GM10847 (cell line): ENCODE results near the gene MS4A2.

Source experiments
- POLR2A ChIP-seq: IDR thresholded peaks from 2 replicates; pipeline ENCODE4 v1.6.1; 2011; ENCODE audit not compliant: insufficient read length; ENCODE audit errors: extremely low read depth

MS4A2 gene

DNA sequence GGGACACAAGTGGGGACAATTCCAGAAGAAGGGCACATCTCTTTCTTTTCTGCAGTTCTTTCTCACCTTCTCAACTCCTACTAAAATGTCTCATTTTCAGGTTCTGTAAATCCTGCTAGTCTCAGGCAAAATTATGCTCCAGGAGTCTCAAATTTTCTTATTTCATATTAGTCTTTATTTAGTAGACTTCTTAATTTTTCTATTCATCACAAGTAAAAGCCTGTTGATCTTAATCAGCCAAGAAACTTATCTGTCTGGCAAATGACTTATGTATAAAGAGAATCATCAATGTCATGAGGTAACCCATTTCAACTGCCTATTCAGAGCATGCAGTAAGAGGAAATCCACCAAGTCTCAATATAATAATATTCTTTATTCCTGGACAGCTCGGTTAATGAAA, at the start of gene MS4A2:
Gene MS4A2 (plus strand): TSS at position 301 of the 400 bp plus-strand sequence. CDS start 102 bp downstream, outside the sequence.
- TF ChIP-seq POLR2A, result no peak

DNA sequence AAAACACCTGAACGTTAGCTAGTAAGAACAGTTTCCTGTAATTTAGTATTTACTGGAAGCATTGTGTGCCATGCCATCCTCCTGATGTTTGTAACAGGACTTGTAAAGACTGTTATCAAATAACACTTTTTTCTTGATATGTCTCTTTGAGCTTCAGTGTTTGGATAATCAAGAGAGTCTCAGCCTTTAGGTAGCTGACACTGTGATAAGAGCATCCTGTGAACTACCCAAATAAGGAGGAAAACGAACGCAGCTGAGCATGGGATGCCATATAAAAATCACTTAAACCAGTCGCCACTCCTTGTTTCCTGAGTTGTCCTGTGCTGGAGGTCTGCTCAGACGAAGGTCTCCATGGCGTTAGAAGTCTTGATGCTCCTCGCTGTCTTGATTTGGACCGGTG, 48.4 kb upstream of the MS4A2 start, which contains the start of gene OOSP2:
Gene OOSP2 (plus strand): TSS at position 301 of the 400 bp plus-strand sequence. CDS start 51 bp downstream, at position 352.
- no peak for TF ChIP-seq POLR2A

DNA sequence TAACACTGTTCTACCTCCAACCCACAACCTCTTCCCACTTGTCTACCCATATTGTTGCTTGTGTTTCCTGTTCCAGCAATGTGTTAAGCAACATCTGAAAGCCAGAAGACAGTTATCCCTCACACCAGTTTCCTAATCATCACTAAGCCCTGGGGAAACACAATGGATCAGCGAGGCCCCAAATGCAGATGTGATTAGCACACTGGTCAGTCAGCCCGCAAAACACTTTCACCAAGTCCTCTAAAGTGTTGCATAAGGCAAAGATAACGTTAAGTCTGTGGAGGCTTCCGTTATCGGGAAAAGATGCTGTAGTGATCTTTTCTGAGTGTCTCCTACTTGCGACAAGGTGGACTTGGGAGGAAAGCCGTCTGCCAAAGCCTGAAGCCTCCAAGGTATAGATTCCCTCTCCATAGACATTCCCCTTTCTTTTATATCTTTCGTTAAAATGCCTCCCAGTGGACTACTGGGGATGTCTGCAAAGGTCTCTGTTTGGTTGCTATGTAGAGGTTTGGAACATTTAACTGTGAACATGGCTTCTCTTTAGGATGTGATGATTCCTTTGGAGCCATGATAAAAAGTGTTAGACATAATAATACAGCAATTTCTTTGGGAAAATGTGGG, 32.0 kb upstream of the MS4A2 start, which contains the start of gene MS4A3:
Gene MS4A3 (plus strand): TSS at position 317 of the 621 bp plus-strand sequence. CDS start 4,496 bp downstream, outside the sequence.
- TF ChIP-seq POLR2A, result no peak

DNA sequence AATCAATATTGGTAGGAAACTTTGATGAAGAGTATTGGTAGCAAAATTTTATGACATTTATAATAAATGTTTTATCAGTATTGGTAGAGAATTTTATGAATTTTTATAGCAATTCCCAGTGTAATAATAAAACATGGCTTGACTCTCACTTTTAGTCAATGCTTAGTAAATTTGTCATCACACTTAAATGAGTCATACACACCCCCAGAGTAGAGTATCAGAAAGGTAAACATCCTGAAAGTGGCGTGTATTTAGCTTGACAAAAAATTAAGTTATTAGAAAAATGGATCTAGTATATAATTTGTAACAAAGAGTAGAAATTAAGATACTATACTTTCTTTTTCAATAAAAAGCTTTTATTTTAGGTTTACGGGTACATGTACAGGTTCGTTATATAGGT, 29.4 kb upstream of the MS4A2 start:
- no peak for TF ChIP-seq POLR2A

DNA sequence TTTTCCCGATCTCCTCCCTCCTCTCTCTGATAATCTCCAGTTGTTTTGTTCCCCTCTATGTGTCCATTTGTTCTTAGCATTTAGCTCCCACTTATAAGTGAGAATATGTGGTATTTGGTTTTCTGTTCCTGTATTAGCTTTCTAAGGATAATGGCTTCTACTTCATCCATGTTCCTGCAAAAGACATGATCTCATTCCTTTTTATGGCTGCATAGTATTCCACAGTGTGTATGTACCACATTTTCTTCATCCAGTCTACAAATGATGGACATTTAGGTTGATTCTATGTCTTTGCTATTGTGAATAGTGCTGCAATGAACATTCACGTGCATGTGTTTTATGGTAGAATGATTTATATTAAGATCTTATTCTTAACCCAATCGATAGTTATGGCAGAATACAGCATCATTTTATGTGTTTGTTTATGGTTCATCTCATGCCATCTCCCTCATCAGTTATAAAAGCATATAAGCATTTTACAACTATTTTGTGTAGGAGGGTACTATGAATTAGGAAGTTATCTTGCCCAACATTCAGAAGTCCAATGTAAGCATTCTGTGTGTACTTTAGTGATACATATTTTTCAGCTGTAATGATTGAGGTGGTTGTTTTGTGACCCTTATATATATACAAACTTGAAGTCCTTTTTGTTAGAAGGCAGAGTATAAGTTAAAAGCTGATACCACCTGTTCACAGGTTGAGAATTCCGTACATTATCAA, 28.8 kb upstream of the MS4A2 start:
- no peak for TF ChIP-seq POLR2A

DNA sequence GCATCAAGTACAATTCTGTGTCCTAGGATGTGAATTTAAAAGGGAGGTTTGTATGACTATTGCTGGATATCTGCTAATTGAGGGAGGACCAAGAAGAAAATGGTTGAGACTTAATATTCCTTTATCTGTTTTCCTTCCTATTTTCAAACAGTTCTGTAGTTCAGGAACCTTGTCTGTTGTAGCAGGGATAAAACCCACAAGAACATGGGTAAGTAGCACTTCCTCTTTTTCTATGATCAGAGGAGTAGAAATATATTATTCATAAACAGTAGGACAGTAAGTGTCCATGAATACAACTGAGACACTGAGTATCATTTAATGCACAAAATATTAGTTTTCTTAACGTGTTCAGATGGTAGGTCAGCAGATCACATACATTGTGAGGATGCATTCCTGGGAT, 24.4 kb upstream of the MS4A2 start:
- TF ChIP-seq POLR2A, result no peak

DNA sequence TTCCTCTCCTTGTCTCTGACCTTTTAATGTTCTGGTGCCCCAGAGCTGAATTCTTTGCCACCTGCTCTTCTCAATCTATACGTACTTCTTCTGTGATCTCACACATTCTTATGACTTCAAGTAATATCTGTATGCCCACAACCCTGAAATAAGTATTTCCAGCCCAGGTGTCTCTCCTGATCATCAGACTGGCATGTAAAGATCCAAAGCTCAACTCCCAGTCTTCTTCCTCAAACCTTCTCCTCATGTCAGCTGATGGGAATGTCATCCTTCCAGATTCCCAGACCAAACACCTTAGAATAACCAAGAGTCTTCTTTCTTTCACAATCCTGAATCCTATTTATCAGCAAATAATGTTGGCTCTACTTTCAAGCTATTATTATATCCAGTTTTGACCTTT, 22.7 kb upstream of the MS4A2 start:
- no peak for TF ChIP-seq POLR2A

DNA sequence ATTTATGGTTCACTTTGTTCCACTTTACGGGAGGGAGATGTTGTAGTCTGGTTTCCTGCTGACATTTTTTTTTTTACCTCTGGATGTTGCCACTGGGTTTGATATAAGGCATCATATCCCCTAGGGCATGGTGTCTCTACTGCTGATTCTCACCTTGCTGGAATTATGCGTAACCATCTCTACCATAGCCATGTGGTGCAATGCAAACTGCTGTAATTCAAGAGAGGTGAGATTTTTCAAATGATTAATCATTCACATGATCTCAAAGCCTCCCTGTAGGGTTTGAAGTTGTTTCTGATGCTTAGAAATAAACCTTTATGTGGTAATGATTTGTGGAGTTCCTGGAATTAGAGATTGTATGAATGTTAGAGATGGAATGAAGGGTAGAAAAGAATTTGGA, 19.0 kb upstream of the MS4A2 start:
- TF ChIP-seq POLR2A, result no peak

DNA sequence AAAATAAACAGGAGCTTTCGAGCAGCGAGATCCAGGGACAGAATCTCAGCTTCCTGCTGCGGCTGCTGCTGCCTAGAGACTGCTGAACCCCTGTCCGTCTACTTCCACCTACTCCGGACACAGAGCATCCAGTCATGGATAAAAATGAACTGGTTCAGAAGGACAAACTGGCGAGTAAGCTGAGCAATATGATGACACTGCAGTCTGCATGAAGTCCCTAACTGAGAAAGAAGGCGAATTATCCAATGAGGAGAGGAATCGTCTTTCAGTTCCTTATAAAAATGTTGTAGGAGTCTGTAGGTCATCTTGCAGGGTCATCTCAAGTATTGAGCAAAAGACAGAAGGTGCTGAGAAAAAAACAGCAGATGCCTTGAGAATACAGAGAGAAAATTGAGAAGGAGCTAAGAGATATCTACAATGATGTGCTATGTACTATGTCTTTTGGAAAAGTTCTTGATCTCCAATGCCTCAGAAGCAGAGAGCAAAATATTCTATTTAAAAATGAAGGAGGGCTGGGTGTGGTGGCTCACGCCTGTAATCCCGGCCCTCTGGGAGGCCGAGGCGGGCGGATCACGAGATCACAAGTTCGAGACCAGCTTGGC, 11.1 kb upstream of the MS4A2 start:
- TF ChIP-seq POLR2A, result no peak

DNA sequence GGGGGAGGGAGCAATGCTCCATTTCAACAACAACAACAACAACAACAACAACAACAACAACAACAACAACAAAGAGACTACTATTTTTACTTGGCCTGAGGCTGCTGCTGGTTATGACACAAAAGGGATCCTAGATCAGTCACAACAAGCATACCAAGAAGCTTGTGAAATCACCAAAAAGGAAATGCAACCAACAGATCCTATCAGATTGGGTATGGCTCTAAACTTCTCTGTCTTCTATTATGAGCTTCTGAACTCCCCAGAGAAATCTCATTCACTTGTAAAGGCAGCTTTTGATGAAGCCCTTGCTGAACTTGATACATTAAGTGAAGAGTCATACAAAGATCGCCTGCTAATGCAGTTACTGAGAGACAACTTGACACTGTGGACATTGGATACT, 10.5 kb upstream of the MS4A2 start:
- no peak for TF ChIP-seq POLR2A

DNA sequence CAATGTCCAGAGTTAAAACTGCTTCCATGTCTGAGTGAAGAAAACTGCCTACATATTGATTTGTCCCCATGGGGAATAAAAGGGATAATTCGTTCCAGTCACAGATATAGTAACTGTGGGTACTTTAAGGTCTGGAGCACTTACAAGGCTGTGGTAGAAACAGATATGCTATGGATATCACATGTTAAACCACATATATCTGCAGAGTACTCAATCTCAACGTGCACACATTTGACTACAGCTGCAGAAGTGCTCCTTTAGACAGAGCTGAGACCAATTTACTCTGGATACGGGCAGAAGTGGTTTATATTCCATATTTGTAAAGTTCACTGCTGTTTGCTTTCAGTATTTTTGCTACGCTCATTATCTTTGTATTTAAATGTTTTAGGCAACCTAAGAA, 9.7 kb upstream of the MS4A2 start:
- no peak for TF ChIP-seq POLR2A

DNA sequence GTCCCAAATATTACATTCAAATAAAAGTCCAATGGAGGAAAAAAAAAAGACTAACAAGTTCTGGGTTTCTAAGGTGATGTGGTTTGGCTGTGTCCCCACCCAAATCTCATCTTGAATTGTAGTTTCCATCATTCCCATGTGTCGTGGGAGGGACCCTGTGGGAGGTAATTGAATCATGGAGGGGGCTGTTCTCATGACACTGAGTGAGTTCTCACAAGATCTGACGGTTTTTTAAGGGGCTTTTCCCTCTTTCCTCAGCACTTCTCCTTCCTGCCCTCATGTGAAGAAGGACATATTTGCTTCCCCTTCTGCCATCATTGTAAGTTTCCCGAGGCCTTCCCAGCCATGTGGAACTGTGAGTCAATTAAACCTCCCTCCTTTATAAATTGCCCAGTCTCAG, 7.9 kb upstream of the MS4A2 start:
- TF ChIP-seq POLR2A, result no peak

DNA sequence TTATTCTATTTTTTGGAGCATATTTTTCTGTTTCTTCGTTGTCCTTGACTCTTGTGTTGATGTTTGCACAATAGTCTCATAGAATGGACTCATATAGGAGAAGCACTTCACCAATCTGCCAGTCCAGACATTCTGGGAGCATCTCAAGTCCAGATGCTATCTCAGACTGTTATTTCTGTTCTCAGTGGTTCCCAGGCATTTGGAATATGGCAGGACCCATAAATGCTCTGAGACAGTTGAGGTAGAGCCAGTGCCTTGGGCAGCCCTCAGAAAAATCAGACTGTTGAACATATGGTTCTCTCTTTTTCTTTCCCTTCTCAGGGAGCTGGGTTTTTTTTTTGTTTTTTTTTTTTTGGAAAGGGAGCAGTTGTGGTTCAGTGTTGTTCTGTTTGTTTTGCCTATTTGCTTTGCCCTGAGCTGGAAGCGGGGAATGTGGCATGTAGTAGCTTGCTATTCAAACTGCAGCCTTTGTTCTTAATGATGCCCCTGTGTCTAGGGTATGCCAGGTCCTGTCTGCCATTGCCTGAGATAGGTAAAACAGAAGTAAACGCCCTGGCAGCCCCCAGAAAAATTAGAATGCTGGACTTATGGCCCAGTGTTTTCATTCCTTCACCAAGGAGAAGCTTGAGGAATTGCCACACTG, 3.7 kb upstream of the MS4A2 start:
- TF ChIP-seq POLR2A, result no peak

DNA sequence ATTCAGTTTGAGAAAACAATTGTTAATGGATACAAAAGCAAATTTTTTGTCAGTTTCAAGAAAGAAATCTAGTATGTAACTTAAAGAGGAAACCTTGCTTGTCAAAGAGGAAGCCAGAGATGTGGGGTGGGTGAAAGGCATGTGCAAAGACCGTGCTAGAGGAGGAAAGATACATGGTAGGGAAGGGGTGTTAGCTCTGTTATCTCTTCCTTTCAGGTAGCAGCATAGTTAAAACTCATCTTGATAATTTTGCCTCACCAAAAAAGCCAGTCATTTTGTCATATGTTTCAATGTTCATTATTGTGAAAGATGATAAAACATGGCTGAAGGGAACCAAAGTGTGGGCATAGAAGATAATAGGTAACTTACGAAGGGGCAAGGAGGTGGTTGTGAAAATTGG, 2.6 kb upstream of the MS4A2 start:
- TF ChIP-seq POLR2A, result no peak

DNA sequence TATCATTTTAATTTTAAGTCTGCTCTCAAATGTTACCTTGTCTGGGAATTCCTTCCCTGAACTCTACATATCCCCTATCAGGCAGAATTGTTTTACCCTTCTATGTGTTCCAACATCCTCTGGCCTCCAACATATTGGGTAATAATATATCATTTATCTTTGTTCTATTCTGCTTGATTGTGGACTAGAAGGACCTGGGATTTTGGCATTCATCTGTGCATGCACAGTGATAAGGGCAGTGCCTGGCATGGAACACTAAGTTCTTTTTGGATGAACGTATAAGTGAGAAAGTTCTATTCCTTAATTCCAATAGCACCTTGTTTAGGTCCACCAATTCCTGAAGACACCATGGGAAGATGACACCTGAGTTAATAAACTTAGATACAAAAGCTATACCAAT, 1.2 kb upstream of the MS4A2 start:
- TF ChIP-seq POLR2A, result no peak
